GM12878 (cell line): ENCODE results near the gene KLF17.

Experiments used
- CHD4 ChIP-seq: fragments of 200-600 bp; sonication (generic); IDR thresholded peaks from 2 replicates; pipeline ENCODE4 v1.6.1; 2016; ENCODE audit warnings: mild to moderate bottlenecking
- POLR2A ChIP-seq: IDR thresholded peaks from 2 replicates; pipeline ENCODE4 v1.6.1; 2011; ENCODE audit warnings: low read depth, mild to moderate bottlenecking, low read length

- no peak for TF ChIP-seq POLR2A
- TF ChIP-seq CHD4, result no peak
Observed at GRCh38 chr1:44108241-44108640, 10.4 kb upstream of the KLF17 start.
